Natural killer cell (primary cell): ENCODE measurements around the gene GAB4. TPM values are rescaled to one million over a fixed set of nuclear protein-coding genes. Genes with fewer than 3 reads are reported as not detected.
"Not testable (repeated sequence)": the region's sequence is repeated elsewhere in the genome, so short reads cannot be mapped to it uniquely, and the experiment has no call there.

ENCODE experiments used
- ATAC-seq, 3 donors: fragments of 150-1000 bp in 2 of 3; fragments of 200-7000 bp in 1 of 3; cut with Tn5 transposase; 1 replicate in 1 of 3; 2 replicates in 2 of 3; pipeline ENCODE4 v1.10.0; 2021; ENCODE audit warnings: mild to moderate bottlenecking in 2 of 3, moderate library complexity in 2 of 3
- DNase-seq, 2 donors: peaks; one replicate each; pipeline versions ENCODE4 v3.0.0 to v3.0.0-alpha.2; 2013 to 2021; ENCODE audit warnings: mixed read lengths in 1 of 2
- H3K27ac ChIP-seq: one replicate; pipeline ENCODE4 v1.5.1; 2013; ENCODE audit warnings: mild to moderate bottlenecking, low read length
- H3K27me3 ChIP-seq: one replicate; pipeline ENCODE4 v1.6.1; 2013; ENCODE audit warnings: low read length; ENCODE audit not compliant: control insufficient read depth, insufficient read depth
- H3K36me3 ChIP-seq: one replicate; pipeline ENCODE4 v1.6.1; 2013; ENCODE audit warnings: low read length; ENCODE audit not compliant: control insufficient read depth, insufficient read depth
- H3K4me1 ChIP-seq: one replicate; pipeline ENCODE4 v1.6.1; 2013; ENCODE audit warnings: low read length; ENCODE audit not compliant: control insufficient read depth, insufficient read depth
- H3K4me3 ChIP-seq: one replicate; pipeline ENCODE4 v1.5.1; 2013; ENCODE audit warnings: low read length
- H3K9me3 ChIP-seq: one replicate; pipeline ENCODE4 v1.6.1; 2013; ENCODE audit warnings: low read length; ENCODE audit not compliant: control insufficient read depth, insufficient read depth
- H3K27ac Mint-ChIP-seq, 2 donors: one replicate each; pipeline ENCODE4 v1.8.0; 2022; ENCODE audit warnings: mild to moderate bottlenecking in 2 of 2, mixed read lengths in 2 of 2, moderate library complexity in 1 of 2
- H3K27me3 Mint-ChIP-seq, 2 donors: one replicate each; pipeline ENCODE4 v1.8.0; 2022; ENCODE audit warnings: low read depth in 2 of 2, mixed read lengths in 2 of 2
- H3K36me3 Mint-ChIP-seq: one replicate; pipeline ENCODE4 v1.8.0; 2022; ENCODE audit warnings: mixed read lengths
- H3K4me1 Mint-ChIP-seq, 2 donors: one replicate each; pipeline ENCODE4 v1.8.0; 2022; ENCODE audit warnings: mixed read lengths in 2 of 2
- H3K4me3 Mint-ChIP-seq: one replicate; pipeline ENCODE4 v1.8.0; 2022; ENCODE audit warnings: mild to moderate bottlenecking, moderate library complexity, mixed read lengths
- H3K9me3 Mint-ChIP-seq, 2 donors: one replicate each; pipeline ENCODE4 v1.8.0; 2022; ENCODE audit warnings: mixed read lengths in 2 of 2
- CTCF ChIP-seq: fragments of 200-600 bp; IDR thresholded peaks from one replicate; pipeline ENCODE4 v1.8.0; 2022; ENCODE audit warnings: antibody characterized with exemption
- WGBS: methylation state at CpG from one replicate; pipeline ENCODE4 v1.1.7; 2013; ENCODE audit warnings: missing lambda C conversion rate; ENCODE audit not compliant: insufficient coverage; 5-methylcytosine and 5-hydroxymethylcytosine counted together
- intact Hi-C: fragments of 100-400 bp; cut with micrococcal nuclease; formaldehyde crosslinking; loops from one replicate; pipeline ENCODE4 v1.14.2; 2022
- total RNA-seq, 4 donors: library from RNA; stranded (reverse); fragments of 120-200 nt in 1 of 4; gene quantifications; one replicate each; pipeline versions ENCODE4 v1.2.3 to v1.2.4, GENCODE V29; 2013 to 2022

Gene GAB4
- total RNA-seq, 3 donors from 2014 or later (not counting 1 experiment from before 2014, with no cell fraction given): 0.57 to 4.6 (median 2.7) TPM

- H3K27ac ChIP-seq: no peak overlapping the region
- no peaks in the 10 kb centered on the region for H3K4me1 ChIP-seq
- Mint-ChIP-seq H3K4me1 (peaks cover 6 to 7% of the 10 kb centered on the region in 2 donors), H3K27ac (no peak overlapping the region), H3K4me3 (no peak overlapping the region), H3K36me3 (no peaks in the 10 kb centered on the region), H3K27me3 (peaks cover 6 to 22% of the 10 kb centered on the region in 2 donors), H3K9me3 (no peaks in the 10 kb centered on the region)
- peak; percentile 79 for TF ChIP-seq CTCF
- intact Hi-C loops: loop anchor here (1.0 kb wide), 1 partner anchor 141 kb away; no protein-coding TSS in a partner anchor
- ATAC-seq: peak in 2 of 3 donors; percentile 66
- H3K27me3 ChIP-seq: peaks cover 2% of the 10 kb centered on the region
- no peaks in the 10 kb centered on the region for H3K36me3 ChIP-seq
- H3K9me3 ChIP-seq: no peaks in the 10 kb centered on the region
- 36% methylated on average over 16 of the region's 16 CpGs for WGBS
- H3K4me3 ChIP-seq: no peak overlapping the region
- peak; percentile 54 to 62 for DNase-seq
These were observed 90.6 kb downstream of the GAB4 start for GRCh38 chr22:16917144-16918003.

DNA sequence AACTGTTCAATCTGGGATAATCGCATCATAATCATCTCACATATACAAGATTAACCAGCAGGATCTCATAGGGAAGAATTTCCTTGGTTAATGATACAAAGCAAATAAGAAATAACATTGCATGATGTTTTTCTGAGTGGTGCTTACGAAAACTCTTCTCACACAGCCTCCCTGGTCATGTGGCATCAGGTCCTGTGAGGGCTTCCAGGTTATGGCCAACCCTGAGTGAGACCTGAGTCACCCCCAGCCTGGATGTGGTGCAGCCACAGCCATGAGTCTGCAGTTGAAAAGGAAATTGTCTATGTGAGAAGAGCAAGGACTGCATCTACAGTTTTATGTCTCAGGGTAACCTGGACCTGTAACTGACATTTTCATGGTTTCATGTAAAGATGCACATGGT lies 92.3 kb downstream of the GAB4 start:
- H3K4me3 ChIP-seq: no peak overlapping the region
- WGBS: 29% methylated on average over 1 of the region's 2 CpGs
- H3K4me1 ChIP-seq: no peaks in the 10 kb centered on the region
- TF ChIP-seq CTCF: no peak
- Mint-ChIP-seq H3K27me3 (peaks cover 6 to 21% of the 10 kb centered on the region in 2 donors), H3K4me1 (peaks cover 6 to 7% of the 10 kb centered on the region in 2 donors), H3K9me3 (no peaks in the 10 kb centered on the region), H3K36me3 (no peaks in the 10 kb centered on the region), H3K4me3 (no peak overlapping the region), H3K27ac (no peak overlapping the region)
- H3K9me3 ChIP-seq: no peaks in the 10 kb centered on the region
- peaks cover 2% of the 10 kb centered on the region for H3K27me3 ChIP-seq
- H3K36me3 ChIP-seq: no peaks in the 10 kb centered on the region
- intact Hi-C loops: no loop called here
- ATAC-seq (peak in 2 of 3 donors; percentile 38 to 39), DNase-seq (no peak)
- H3K27ac ChIP-seq: no peak overlapping the region

DNA sequence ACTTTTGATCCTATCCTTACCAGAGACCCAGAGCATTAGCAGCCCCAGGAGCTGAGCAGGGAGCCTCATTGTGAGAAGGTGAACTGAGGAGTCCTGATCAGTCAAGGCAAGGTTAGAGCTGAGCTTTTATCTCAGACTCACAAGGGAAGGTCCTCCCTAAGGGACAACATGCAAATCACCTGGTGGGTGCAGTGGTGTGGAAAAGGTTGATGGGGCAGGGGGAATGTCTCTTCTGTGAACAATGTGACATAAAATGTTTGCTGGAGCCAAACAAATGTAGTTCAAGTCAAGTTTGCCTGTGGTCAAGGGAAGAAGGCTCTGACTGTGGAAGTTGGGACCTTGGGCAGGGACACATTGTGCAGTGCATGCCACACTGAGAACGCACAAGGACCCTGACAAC lies 93.1 kb downstream of the GAB4 start:
- H3K36me3 ChIP-seq, H3K4me1 Mint-ChIP-seq, H3K27me3 ChIP-seq, ATAC-seq, H3K27ac Mint-ChIP-seq, DNase-seq, H3K36me3 Mint-ChIP-seq, H3K9me3 Mint-ChIP-seq, H3K27ac ChIP-seq, H3K9me3 ChIP-seq, H3K4me3 ChIP-seq, H3K4me3 Mint-ChIP-seq, intact Hi-C loops, H3K4me1 ChIP-seq: not testable (repeated sequence)
- peaks cover 6 to 21% of the 10 kb centered on the region in 2 donors for H3K27me3 Mint-ChIP-seq
- WGBS: 83% methylated on average over 1 of the region's 1 CpG

DNA sequence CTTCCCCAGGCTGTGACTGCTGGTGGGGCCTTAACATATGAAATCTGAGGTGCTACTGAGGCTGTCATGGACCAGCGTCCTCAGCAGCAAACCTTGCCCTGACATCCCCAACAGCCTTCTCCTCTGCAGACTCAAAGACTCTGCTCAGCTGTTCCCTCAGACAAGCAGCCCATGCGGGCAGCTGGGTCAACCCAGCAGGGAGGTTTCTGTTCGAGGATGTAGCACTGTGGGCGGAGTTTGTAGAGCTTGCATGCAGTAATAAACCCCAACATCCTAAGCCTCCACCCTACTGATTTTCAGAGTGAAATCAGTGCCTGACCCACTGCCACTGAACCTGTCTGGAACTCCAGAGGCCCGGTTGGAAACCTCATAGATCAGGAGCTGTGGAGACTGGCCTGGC lies 94.0 kb downstream of the GAB4 start:
- Mint-ChIP-seq H3K9me3 (no peaks in the 10 kb centered on the region), H3K4me1 (peaks cover 6 to 7% of the 10 kb centered on the region in 2 donors), H3K27me3 (peaks cover 12 to 21% of the 10 kb centered on the region in 2 donors), H3K4me3 (no peak overlapping the region), H3K27ac (no peak overlapping the region), H3K36me3 (no peaks in the 10 kb centered on the region)
- ATAC-seq (no peak), DNase-seq (no peak)
- Histone ChIP-seq H3K9me3 (no peaks in the 10 kb centered on the region), H3K4me3 (no peak overlapping the region), H3K4me1 (no peaks in the 10 kb centered on the region), H3K27ac (no peak overlapping the region), H3K27me3 (peaks cover 2% of the 10 kb centered on the region), H3K36me3 (no peaks in the 10 kb centered on the region)
- TF ChIP-seq CTCF: no peak
- WGBS: 73% methylated on average over 5 of the region's 5 CpGs
- intact Hi-C loops: no loop called here
